Stomach (tissue), 9 donors: ENCODE measurements around the gene ABCF3. TPM values are rescaled to one million over a fixed set of nuclear protein-coding genes. Genes with fewer than 3 reads are reported as not detected.

ENCODE experiments used
- DNase-seq, 2 donors: peaks; one replicate each; pipeline versions ENCODE4 v3.0.0 to v3.0.0-alpha.2; 2013 to 2019
- H3K27ac ChIP-seq, 5 donors: fragments of 200-600 bp in 4 of 5; sonication (generic) in 4 of 5; one replicate each; pipeline ENCODE4 v1.5.1; 2013 to 2019; ENCODE audit warnings: mild to moderate bottlenecking in 1 of 5, moderate library complexity in 1 of 5
- H3K27me3 ChIP-seq, 3 donors: fragments of 200-600 bp; sonication (generic); one replicate each; pipeline ENCODE4 v1.5.1; 2017 to 2019; ENCODE audit warnings: mixed run types in 1 of 3
- H3K36me3 ChIP-seq, 4 donors: fragments of 200-600 bp; sonication (generic); 1 replicate in 3 of 4; 2 replicates in 1 of 4; pipeline ENCODE4 v1.5.1; 2016 to 2019
- H3K4me1 ChIP-seq, 4 donors: fragments of 200-600 bp; sonication (generic); one replicate each; pipeline ENCODE4 v1.5.1; 2016 to 2019
- H3K4me3 ChIP-seq, 4 donors: fragments of 200-600 bp; sonication (generic) in 3 of 4; one replicate each; pipeline ENCODE4 v1.5.1; 2016 to 2019; ENCODE audit warnings: mild to moderate bottlenecking in 1 of 4
- H3K9me3 ChIP-seq, 4 donors: fragments of 200-600 bp; sonication (generic); one replicate each; pipeline ENCODE4 v1.5.1; 2016 to 2019
- EP300 ChIP-seq: sonication (generic); formaldehyde crosslinking; IDR thresholded peaks from one replicate; pipeline ENCODE4 v1.6.1; 2017; ENCODE audit warnings: antibody characterized with exemption
- POLR2A ChIP-seq, 4 donors: fragments of 450-650 bp; IDR thresholded peaks; one replicate each; pipeline ENCODE4 v1.6.1; 2016; ENCODE audit warnings: antibody characterized with exemption in 4 of 4, control low read depth in 2 of 4, mild to moderate bottlenecking in 1 of 4, moderate library complexity in 1 of 4
- POLR2AphosphoS5 ChIP-seq, 3 donors: sonication (generic); formaldehyde crosslinking; IDR thresholded peaks; one replicate each; pipeline ENCODE4 v1.6.1; 2016; ENCODE audit warnings: antibody characterized with exemption in 3 of 3
- WGBS, 5 donors: extraction: QIAGEN DNeasy Blood & Tissue Kit in 3 of 5; methylation state at CpG; one replicate each; pipeline versions ENCODE4 v1.1.5 to v1.1.7; 2013 to 2018; 5-methylcytosine and 5-hydroxymethylcytosine counted together
- intact Hi-C: fragments of 100-400 bp; cut with DNase I; formaldehyde crosslinking; loops from one replicate; pipeline ENCODE4 v1.15.1; 2023; ENCODE audit warnings: low total_unique reads
- polyA plus RNA-seq, 3 donors: library from polyadenylated mRNA; stranded (reverse); fragments of 200-250 nt; gene quantifications; one replicate each; pipeline ENCODE4 v1.2.3, GENCODE V29; 2013
- total RNA-seq, 5 donors: library from RNA; depleted of rRNA; stranded (reverse); fragments of >200 nt; gene quantifications; one replicate each; pipeline versions ENCODE4 v1.1.0 to v1.2.3, GENCODE V29; 2014 to 2016
- TF ChIP-seq, protein P1 (sequence below), 7 experiments: fragments of 450-650 bp in 4 of 7; fragments of 200-600 bp in 3 of 7; sonication (generic) in 3 of 7; IDR thresholded peaks; one replicate each; pipeline ENCODE4 v1.5.1; 2016 to 2019; ENCODE audit warnings: antibody characterized with exemption in 7 of 7, control low read depth in 2 of 7, mild to moderate bottlenecking in 1 of 7
- donor health status: healthy with polysubstance abuse.
- donor health status: Bipolar disorder and iron deficiency.
- donor health status: healthy.

Gene ABCF3
- total and polyA plus RNA-seq, 8 donors, result 21.6 to 194 (median 47.5) TPM

DNA sequence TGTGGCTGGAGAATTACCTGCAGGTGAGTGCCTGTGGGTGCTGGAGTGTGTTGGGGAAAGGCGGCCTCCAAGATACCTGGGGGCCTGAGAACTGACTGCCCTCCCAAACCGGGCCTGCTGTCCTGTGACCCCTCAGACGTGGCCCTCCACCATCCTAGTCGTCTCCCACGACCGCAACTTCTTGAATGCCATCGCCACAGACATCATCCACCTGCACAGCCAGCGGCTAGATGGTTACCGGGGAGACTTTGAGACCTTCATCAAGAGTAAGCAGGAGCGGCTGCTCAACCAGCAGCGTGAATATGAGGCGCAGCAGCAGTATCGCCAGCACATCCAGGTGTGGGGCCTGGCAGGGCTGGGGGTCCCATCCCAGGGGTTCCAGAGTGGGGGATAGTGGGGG is 3.4 kb downstream of the ABCF3 start:
- intact Hi-C loops, result loop anchor here (10.0 kb wide), 1 partner anchor 55 kb away; the partner anchor contains the start of genes ALG3 and EEF1AKMT4
- no peaks in the 10 kb centered on the region for H3K27me3 ChIP-seq
- H3K4me1 ChIP-seq, result peaks cover 22 to 44% (median 38%) of the 10 kb centered on the region in 4 donors
- H3K36me3 ChIP-seq, result peaks cover 63 to 74% (median 72%) of the 10 kb centered on the region in 4 donors
- WGBS, 5 donors, result 91 to 94% (median 92%) methylated on average over 13 of the region's 13 CpGs
- TF ChIP-seq, protein P1, sequence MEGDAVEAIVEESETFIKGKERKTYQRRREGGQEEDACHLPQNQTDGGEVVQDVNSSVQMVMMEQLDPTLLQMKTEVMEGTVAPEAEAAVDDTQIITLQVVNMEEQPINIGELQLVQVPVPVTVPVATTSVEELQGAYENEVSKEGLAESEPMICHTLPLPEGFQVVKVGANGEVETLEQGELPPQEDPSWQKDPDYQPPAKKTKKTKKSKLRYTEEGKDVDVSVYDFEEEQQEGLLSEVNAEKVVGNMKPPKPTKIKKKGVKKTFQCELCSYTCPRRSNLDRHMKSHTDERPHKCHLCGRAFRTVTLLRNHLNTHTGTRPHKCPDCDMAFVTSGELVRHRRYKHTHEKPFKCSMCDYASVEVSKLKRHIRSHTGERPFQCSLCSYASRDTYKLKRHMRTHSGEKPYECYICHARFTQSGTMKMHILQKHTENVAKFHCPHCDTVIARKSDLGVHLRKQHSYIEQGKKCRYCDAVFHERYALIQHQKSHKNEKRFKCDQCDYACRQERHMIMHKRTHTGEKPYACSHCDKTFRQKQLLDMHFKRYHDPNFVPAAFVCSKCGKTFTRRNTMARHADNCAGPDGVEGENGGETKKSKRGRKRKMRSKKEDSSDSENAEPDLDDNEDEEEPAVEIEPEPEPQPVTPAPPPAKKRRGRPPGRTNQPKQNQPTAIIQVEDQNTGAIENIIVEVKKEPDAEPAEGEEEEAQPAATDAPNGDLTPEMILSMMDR (IDR thresholded peaks at IDR 0.05), result no peak
- TF ChIP-seq EP300 (no peak), POLR2AphosphoS5 (IDR thresholded peaks at IDR 0.05) (no peak), POLR2A (IDR thresholded peaks at IDR 0.05) (no peak)
- no peaks in the 10 kb centered on the region for H3K9me3 ChIP-seq
- no peak overlapping the region for H3K27ac ChIP-seq
- no peak for DNase-seq
- H3K4me3 ChIP-seq, result no peak overlapping the region

DNA sequence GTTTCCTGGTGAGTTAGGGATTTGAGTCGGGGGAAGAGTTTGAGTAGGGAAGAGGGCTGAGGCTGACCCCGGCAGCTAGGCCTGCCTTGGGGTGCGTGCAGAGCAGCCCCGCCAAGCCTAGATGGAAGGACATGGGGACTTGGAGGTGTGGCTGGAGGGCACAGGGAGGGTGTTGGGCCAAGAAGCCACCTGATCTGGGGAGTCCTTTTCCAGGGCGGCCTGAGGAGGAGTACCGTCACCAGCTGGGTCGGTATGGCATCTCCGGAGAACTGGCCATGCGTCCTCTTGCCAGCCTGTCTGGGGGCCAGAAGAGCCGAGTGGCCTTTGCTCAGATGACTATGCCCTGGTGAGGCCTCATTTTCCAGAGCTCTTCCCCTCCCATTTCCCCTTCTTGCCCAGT is 6.9 kb downstream of the ABCF3 start:
- Histone ChIP-seq H3K36me3 (peaks cover 73 to 92% (median 89%) of the 10 kb centered on the region in 4 donors), H3K27ac (no peak overlapping the region), H3K4me1 (peaks cover 4 to 22% (median 14%) of the 10 kb centered on the region in 4 donors), H3K4me3 (no peak overlapping the region), H3K9me3 (no peaks in the 10 kb centered on the region), H3K27me3 (no peaks in the 10 kb centered on the region)
- WGBS, 5 donors, result 89 to 96% (median 93%) methylated on average over 9 to 10 of the region's 10 CpGs
- TF ChIP-seq POLR2A (IDR thresholded peaks at IDR 0.05), result no peak
- TF ChIP-seq, protein P1 (IDR thresholded peaks at IDR 0.05), result no peak
- TF ChIP-seq EP300, result no peak
- no peak for TF ChIP-seq POLR2AphosphoS5 (IDR thresholded peaks at IDR 0.05)
- intact Hi-C loops, result no loop called here
- DNase-seq, result no peak

DNA sequence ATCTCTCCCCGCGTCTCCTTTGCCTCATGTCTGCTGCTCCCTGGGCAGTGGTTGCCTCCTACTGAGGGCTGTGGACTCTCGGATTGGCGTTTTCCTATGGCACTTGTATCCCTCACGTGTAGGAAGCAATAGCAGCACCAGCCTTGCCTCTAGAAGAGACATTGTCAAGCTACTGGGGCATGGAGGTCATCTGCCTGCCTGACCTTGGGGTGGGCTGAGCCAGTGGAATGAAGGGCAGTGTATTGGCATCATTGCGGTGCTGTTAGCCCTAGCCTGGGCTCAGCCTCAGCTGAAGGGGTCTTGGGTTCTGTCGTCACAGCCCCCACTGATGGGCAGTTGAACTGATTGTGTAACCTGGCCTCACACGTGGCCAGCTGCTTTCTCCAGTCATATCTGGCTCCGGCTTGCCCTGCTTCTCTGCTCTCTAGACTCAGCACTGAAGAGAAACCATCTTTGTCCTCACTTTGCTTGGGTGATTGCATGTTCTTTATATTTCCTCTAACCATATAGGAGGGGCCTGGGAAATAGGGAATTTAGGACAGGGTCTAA is 8.1 kb downstream of the ABCF3 start:
- no peak for TF ChIP-seq EP300
- no peak for TF ChIP-seq POLR2AphosphoS5 (IDR thresholded peaks at IDR 0.05)
- no peak for TF ChIP-seq POLR2A (IDR thresholded peaks at IDR 0.05)
- TF ChIP-seq, protein P1 (IDR thresholded peaks at IDR 0.05), result no peak
- intact Hi-C loops, result no loop called here
- peaks cover 0 to 10% (median 3%) of the 10 kb centered on the region in 4 donors for H3K4me1 ChIP-seq
- H3K36me3 ChIP-seq, result peaks cover 62 to 80% (median 77%) of the 10 kb centered on the region in 4 donors
- H3K27ac ChIP-seq, result no peak overlapping the region
- no peak overlapping the region for H3K4me3 ChIP-seq
- H3K27me3 ChIP-seq, result no peaks in the 10 kb centered on the region
- no peaks in the 10 kb centered on the region for H3K9me3 ChIP-seq
- DNase-seq, result no peak
- 82 to 92% (median 85%) methylated on average over 6 to 9 of the region's 9 CpGs for WGBS, 5 donors

DNA sequence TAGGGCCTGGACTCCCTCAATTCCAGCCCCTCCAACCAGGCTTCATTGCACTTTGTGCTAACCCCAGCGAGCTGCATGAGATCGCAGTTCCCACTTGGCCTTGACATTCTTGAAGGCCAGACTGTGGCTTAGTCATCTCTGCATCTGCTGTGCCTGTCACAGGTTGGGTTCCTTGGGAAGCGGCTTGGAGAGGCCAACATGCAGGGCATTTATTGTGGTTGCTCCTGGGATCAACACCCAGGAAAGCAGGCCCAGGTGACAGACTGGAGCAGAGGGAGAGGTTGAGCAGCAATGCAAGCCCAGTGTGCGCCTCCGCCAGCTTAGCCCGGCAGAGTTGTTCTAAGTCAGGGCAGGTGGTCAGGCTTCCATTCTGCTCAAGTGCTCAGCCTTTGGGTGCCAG is 10.5 kb downstream of the ABCF3 start:
- no peak for DNase-seq
- intact Hi-C loops, result no loop called here
- H3K27ac ChIP-seq, result no peak overlapping the region
- no peak for TF ChIP-seq POLR2A (IDR thresholded peaks at IDR 0.05)
- no peak for TF ChIP-seq EP300
- TF ChIP-seq, protein P1 (IDR thresholded peaks at IDR 0.05), result no peak
- TF ChIP-seq POLR2AphosphoS5 (IDR thresholded peaks at IDR 0.05), result no peak
- WGBS, 5 donors, result 88 to 92% (median 90%) methylated on average over 6 of the region's 6 CpGs
- H3K4me1 ChIP-seq, result no peaks in the 10 kb centered on the region
- no peak overlapping the region for H3K4me3 ChIP-seq
- H3K27me3 ChIP-seq, result no peaks in the 10 kb centered on the region
- no peaks in the 10 kb centered on the region for H3K9me3 ChIP-seq
- H3K36me3 ChIP-seq, result peaks cover 39 to 55% (median 52%) of the 10 kb centered on the region in 4 donors
